Esophagus muscularis mucosa (tissue), 4 donors: ENCODE data around the gene RHBDF2.

Experiments used
- CTCF ChIP-seq, 3 experiments: fragments of 200-600 bp in 2 of 3; fragments of 450-650 bp in 1 of 3; sonication (generic) in 2 of 3; IDR thresholded peaks; one replicate each; pipeline ENCODE4 v1.5.1; 2017 to 2019; ENCODE audit warnings: antibody characterized with exemption in 3 of 3, mild to moderate bottlenecking in 2 of 3, moderate library complexity in 1 of 3
- EP300 ChIP-seq: sonication (generic); formaldehyde crosslinking; IDR thresholded peaks from one replicate; pipeline ENCODE4 v1.6.1; 2017; ENCODE audit warnings: antibody characterized with exemption
- POLR2A ChIP-seq: fragments of 450-650 bp; IDR thresholded peaks from one replicate; pipeline ENCODE4 v1.6.1; 2017; ENCODE audit warnings: antibody characterized with exemption, moderate library complexity, mild to moderate bottlenecking, low read depth
- POLR2AphosphoS5 ChIP-seq, 2 donors: sonication (generic); formaldehyde crosslinking; IDR thresholded peaks; one replicate each; pipeline ENCODE4 v1.6.1; 2017; ENCODE audit warnings: antibody characterized with exemption in 2 of 2

DNA sequence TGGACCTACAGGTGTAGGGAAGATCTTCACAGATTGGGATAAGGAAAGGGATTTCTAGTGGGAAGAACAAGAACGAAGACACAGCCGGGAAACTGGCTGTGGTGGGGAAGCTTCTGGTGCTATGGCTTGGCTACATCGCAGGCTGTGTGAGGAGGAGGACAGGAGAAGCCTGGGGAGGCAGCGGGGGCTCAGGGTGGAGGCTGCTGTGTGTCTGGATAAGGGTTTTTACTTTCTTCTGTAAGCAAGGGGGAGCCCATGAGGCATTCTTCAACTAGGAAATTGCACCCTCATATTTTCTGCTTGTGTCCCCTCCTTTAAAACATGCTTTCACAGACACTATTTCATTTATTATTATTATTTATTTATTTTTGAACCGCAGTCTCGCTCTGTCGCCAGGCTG lies 2.9 kb upstream of the RHBDF2 start:
- no peak for TF ChIP-seq CTCF (IDR thresholded peaks at IDR 0.05)
- TF ChIP-seq POLR2A: no peak
- TF ChIP-seq POLR2AphosphoS5 (IDR thresholded peaks at IDR 0.05): no peak
- no peak for TF ChIP-seq EP300
